ENCODE results near the gene ANKRD40.
"Not testable (repeated sequence)": the region's sequence is repeated elsewhere in the genome, so short reads cannot be mapped to it uniquely, and the experiment has no call there.

ANKRD40 gene

DNA sequence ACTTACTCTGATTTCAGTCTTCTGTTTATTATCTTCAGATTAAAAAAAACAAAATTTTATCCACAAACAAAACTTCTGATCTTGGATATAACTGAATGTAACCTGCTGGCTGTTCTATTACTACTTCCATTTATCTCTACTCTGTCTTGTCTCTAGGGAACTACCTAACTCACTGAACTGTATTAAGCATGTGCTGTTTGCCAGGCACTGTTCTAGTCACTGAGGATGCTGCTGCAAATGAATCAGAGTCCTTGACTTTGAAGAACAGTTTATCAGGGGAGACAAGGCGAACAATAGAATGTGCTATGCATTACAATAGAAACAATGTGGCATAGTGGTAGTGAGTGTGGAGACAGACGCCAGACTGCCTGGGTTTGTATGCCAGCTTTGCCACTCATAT, 2.3 kb upstream of the ANKRD40 start:
- DNase-seq, result no peak

DNA sequence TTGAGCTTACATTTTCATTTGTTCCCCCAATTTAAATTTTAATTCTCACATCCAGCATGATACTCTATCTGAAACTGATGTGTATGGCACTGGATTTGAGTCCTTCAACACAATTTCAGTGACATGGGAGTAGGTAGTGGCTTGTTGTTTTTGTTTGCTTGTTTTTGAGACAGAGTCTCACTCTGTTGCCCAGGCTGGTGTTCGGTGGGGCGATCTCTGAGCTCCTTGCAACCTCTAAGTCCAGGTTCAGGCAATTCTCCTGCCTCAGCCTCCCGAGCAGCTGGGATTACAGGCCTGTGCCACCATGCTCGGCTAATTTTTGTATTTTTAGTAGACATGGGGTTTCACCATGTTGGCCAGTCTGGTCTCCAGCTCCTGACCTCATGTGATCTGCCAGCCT, 1.3 kb upstream of the ANKRD40 start:
- not testable (repeated sequence) for DNase-seq

DNA sequence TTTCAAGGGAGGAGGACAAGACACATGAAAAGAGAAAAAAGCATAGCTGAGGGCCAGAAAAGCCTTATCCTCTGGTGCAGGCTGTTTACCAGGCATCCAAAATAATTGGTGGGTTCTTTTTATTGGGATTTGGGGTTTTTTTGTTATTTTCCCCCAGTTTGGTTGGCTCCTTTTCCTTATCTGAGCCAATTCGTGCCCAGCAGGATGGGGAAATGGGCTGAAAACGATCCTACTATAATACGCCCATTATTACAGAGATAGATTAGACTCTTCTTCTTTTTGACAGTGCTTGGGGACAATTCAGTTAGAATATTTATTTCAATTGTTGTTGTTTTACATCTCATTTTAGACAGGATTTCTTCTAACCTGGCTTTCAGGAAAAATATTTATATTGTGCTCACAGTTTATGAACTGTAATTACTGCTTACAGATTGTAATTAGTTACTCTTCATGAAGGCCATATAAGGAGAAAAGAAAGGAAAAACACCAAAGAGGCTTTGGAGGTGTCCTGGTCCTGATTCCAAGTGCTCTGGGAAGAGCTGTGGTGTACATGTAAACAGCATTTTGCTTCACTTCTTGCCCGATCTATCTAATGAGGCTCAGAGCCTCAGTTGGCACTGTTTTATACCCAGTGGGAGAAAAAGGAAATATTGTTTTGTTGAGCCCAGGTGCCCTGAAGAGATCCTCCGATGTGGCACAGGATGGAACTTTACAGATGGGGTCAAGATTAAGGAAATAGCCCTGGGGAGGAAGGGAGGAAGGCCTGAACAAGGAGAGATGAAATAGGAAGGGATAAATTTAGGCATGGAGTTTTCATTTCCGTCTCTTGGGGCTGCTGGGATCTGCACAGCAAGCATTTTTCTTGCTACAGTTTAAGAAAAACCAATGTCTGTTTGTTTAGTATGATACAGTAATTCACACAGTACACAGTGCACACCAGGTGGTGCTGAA, 611 bp upstream of the ANKRD40 start:
- DNase-seq, result no peak

DNA sequence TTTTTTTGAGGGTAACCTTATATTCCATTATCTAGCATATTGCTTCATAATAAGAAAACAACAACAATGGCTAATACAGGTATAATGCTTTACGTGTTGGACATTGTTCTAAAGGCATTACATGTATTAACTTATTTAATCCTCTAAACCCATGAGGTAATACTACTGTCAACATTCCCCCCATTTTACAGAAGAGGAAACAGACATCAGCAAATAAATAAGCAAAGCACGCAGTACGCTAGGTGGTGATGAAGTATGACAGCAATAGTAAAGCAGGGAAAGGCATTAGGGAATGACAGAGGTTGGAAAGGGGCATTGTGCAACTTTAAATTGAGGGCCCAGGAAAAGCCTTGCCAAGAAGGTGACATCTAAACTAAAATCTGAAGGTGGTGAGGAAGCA, 4.6 kb downstream of the ANKRD40 start:
- DNase-seq, result no peak

DNA sequence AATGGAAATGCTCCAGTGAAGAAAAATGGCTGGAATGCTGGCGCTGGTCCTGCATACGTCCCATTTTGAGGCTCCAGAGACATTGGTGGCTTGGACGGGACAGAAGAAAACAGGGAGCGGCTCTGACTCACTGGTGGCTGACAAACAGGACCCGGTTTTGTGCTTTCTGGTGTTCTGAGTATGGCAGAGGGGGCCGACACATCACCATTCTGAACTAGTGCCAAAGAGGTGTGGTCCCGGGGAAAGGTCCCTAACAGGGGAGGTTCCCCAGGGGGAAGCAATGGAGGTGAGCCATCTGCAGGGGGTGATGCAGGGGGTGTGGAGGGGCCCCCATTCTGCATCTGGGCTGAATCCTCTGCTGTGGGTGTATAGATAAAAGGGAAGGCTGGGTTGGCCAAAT, 8.3 kb downstream of the ANKRD40 start:
- no peak for DNase-seq

DNA sequence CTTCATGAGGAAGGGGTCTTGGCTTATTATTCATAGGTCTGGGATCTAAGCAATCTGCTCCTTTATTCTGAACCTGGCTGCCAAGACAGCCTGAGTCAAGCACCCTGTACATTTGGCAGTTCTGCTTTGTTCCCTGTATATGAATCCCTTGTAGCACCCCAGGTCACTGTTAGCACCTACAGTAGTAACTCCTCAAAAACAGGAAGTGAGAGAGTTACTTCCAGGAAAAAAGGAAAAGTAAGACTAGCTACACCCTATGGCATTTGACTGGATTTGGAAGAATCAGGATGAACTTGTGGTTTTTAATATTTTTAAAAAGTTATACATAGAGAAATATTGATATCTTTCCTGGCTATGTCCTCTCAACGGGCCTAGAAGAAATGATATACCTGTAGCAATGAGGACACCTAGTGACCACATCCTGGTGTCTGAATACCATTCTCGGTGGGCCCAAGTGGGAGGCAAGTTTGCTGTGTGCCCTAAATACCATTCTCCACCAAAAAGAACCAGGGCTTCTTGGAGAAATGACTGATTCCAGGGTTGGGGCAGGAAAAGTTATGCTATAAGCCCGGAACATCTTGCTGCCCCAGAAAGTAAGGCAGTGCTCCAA, 9.9 kb downstream of the ANKRD40 start:
- no peak for DNase-seq

DNA sequence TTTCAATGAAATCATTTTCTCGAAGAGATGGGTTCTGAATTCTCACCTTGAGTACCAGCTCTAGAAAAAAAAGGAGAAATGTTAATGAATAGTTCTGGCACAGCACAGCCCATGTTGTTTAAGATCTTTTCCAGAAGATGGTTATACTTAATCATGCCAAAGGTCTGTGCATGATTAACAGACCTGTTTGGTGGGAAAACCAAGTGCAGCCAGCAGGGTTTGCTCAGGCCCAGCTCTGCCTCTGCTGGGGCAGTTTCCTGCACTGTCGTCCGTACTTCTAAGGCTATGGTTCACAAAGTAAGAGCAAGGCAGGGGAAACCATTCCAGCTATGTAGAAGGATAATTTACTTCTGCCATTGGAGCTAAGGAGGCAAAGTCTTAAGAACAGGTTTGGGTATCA, 10.7 kb downstream of the ANKRD40 start:
- no peak for DNase-seq

DNA sequence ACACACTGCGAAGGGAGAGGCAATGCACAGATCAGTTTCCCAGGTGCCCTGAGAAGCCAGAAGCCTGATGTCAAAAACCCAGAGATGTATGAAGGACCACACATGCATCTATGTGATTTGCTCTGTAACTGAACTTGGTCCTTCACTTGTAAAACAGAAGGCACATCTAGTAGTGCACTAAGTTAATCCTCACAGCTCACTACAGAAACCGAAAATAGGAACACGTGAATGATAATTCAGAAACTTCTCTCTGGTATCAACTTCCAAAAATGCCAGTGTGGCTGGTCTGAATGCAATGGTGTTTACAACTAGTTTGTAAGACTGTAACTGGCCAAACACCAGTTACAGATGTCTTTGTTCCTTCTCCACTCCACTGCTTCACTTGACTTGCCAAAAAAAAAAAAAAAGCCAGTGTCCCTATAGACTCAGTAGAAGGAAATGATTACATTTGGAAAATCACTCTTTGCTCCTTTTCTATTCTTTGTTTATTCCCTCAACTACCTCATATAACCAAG, 11.3 kb downstream of the ANKRD40 start:
- no peak for DNase-seq

DNA sequence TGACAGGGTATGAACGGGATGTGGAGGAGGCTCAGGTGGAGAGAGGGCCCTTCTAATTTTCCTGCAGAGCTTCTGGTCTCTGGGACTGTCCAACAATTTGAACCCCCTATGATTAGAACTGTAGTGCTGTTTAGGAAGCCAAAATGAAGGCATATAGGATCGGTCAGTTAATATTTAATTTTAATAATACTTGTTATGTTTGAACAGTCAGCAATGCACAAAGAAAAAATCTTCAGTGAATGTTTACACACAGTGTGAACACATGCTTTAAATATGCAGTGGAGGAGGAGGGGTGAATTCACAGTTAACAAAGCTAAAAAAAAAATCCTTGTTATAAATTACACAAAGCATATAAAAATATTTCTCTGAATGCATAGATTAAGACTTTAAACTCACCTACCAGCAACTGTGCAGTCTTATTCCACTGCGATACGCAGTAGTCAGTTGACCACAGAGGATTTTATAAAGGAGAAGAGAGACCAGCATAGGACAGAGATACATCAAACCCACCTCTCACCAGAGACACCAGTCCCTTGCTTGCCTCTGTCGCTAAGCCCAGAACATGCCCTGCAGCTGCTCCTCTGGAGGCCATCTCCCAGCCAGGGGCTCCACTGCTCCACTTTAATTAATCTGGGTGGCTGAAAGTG, 14.6 kb downstream of the ANKRD40 start:
- no peak for DNase-seq

DNA sequence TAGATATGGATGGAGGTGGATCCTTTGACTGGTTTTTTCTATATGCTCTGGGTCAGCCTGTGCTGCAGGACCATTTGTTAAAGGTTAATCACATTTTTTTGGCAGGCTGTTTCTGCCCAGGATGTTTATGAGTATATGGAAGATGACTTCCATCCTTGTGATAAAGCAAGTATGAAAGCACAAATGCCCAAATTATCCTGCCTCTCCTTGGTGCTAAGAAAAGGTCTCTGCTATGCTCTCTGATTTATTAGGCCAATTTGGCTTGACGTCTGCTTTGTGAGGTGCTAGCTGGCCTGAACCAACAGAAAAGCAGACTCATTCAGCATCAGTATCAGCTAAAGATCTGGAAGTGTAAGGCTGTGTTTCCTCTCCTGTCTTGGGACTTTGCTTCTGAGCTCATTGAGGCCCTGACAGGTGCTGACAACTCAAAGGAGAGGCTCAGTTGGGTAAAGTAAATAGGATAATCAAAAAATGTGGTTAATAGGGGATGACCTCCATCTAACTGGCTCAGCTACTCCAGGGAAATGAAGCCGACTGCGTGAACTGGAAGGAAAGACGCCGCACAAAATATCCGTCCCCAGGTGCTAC, 15.2 kb downstream of the ANKRD40 start:
- DNase-seq, result no peak

DNA sequence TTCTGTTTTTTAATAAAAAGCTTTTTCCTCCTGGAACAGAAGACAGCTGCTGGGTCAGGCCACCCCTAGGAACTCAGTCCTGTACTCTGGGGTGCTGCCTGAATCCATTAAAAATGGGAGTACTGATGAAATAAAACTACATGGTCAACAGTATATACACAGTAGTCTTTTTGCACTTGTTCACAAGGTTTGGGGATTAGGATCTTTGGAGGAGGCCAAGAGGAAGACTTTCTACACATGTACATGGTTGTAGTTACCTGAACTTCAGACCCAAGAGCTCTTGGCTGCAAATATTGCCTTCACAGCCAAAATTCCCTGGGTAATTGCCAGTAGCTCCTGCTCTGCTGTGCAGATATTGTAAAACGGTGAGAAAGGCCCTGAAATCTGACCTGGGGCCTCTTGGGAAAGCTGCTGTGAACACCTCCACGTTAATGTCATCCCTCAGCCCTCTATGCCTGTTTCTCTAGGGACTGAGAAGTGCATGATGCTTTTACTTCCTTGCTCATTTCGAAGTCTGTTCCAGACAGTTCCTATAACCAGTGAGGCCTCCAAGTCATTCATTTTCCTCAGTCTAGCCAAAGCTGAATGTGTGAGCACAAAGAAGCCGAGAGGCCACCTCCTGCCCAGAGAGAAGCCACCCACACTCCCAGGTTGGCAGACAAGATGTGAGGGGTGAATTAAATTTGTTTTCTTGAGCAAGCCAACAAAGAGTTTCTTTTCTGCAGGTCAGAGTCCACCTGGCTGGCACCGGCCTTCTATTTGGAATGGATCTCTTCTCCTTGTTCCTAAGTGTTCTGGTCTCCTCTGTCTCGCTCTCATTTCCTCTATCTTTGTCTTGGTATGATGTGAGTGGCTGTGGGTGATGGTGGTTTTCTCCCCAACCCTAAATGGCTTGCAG, 15.9 kb downstream of the ANKRD40 start:
- no peak for DNase-seq

DNA sequence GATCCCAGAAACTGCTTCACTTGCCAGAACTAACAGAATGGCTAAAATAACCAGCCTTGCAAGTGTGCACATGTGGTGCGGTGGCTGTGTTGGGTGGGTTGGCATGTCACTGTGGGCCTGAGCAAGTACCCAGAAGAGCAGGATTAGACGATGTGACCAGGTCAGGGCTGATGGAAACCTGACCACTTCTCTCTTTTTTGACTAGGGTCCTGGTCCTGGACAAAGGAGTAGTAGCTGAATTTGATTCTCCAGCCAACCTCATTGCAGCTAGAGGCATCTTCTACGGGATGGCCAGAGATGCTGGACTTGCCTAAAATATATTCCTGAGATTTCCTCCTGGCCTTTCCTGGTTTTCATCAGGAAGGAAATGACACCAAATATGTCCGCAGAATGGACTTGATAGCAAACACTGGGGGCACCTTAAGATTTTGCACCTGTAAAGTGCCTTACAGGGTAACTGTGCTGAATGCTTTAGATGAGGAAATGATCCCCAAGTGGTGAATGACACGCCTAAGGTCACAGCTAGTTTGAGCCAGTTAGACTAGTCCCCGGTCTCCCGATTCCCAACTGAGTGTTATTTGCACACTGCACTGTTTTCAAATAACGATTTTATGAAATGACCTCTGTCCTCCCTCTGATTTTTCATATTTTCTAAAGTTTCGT, 16.7 kb downstream of the ANKRD40 start:
- DNase-seq, result no peak

DNA sequence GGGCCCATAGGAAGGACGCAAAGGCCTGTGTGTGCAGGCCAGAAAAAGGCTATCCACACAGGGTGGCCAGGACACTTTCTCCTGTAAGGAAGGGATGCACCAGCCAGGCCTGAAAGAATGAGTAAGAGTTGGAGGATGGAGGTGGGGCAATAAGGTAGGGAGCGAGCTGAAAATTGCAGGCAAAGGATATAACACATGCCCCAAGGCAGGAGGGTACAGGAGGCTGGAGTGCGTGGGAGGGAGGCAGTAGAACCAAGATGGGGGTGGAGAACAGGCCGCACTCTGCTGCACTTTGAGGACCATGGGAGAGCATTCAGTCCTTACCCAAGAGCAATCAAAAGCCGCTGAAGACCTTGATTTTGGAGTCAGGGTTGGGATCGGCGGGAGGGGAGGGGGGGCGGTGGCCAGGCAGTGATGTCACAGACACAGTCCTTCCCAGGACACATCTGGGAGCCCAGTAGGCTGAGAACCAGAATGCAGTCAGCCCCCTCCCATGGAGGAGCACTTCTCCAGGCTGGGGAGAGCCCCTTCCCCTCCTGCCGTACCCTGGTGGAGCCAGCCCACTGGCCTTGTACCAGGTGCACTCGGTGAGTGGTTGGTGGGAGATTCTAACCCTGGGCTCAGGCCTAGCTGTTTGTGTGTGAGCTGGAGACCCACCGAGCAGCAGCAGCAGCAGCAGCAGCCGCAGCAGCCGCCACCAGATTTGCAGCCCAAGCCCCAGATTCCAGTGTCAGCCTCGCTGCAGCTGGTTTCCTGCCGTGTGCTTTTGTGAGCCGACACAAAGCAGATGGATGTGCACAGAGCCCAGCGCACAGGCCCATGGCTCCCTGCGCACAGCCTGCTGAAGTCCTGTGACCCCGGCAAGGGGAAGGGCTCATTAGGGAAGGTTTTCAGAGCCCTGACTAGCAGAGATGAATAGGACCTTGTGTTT, 17.5 kb downstream of the ANKRD40 start:
- no peak for DNase-seq

DNA sequence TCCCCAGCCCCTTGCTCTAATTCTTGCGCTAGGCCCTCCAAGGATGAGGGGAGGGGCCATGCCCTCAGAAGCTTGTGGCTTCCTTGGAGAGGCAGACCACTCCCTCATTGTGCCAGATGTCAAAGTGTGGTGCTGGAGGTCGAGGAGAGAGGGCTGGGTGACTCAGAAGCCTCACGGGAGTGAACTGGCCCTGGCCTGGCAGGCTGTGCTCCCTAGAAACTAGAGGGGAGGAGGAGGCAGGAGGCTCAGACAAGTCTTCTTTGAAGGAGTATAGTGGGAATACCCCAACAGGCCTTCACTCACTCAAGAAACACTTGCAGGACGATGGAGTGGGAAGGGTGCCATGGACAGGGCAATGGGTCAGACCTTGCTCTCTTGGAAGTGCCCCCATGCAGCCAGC, 18.5 kb downstream of the ANKRD40 start:
- no peak for DNase-seq

DNA sequence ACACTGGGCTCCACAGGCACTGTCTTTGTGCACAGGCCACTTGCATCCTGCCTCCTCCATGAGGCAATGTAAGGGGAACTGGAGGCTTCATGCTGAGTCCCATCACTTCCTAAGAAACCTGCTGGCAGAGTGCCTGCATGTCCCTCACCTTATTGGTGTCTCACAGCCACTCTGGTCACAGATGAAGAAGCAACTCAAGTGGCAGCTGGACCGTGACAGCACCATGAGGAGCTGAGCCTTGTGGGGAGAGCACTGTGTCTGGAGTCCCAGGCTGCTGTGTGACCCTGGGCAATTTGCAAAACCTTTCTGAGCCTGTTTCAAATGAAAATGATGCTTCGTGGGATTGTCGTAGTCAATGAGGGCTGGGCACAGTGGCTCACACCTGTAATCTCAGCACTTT, 19.5 kb downstream of the ANKRD40 start:
- no peak for DNase-seq

DNA sequence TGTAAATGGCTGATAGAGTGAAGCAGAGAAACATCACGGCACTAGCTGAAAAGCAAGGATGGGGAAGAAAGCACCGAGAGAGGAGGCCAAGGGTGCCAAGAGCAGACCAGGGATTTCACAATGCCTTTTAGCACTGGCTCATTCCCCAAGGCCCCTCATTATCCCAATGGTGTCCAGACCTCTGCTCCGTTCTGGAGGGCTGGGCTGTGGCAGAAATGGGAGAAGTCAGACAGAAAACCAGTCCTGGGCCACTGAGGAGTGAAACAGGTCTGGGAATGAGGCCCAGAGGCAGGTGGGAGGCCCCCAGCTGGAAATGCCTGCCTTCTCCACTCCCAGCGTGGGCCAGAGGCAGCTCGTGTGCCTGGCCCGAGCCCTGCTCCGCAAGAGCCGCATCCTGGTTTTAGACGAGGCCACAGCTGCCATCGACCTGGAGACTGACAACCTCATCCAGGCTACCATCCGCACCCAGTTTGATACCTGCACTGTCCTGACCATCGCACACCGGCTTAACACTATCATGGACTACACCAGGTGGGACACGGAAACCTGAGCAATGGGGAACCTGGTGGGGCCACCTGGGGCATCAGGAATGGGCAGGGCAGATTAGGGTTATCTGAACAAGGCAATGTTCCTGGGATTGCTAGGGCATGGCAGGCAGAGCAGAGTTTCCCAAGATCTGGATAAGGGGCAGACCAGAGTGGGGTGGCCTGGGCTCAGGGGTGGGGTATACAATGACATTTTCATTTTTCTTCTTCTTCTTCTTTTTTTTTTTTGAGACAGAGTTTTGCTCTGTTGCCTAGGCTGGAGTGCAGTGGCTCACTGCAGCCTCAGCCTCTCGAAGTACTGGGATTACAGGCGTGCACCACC, 20.3 kb downstream of the ANKRD40 start:
- DNase-seq, result no peak

DNA sequence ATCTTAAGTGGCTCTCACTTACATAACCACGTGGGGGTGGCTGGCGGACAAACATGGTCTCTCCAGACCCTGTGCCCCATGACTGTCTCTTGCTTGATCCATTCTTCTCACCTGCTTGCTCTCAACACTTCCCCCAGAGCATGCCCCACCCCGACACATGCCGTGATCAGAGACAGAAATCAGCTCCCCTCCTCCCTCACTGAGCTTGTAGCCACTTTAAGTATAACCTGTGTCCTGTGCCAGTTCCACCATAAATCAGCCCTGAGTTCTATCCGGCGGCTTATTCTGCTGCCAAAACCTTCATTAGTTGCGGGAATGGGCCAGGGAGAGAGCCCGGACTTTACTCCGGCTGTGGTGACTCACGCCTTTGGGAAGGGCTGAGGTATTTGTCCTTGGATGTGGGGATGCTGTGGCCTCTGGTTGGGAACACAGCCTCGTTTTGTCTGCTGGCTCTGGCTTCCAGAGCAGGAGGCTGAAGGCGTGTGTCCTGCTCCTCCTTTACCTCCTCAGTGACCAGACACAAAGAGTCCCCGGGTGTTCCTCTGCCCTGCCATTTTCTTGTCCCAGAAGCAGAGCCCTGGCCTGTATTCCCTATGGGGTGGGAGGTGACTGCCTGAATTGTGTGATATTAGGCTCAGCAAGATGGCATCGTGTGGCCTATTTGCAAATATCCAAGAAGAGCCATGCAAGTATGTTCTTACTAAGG, 21.1 kb downstream of the ANKRD40 start:
- no peak for DNase-seq

DNA sequence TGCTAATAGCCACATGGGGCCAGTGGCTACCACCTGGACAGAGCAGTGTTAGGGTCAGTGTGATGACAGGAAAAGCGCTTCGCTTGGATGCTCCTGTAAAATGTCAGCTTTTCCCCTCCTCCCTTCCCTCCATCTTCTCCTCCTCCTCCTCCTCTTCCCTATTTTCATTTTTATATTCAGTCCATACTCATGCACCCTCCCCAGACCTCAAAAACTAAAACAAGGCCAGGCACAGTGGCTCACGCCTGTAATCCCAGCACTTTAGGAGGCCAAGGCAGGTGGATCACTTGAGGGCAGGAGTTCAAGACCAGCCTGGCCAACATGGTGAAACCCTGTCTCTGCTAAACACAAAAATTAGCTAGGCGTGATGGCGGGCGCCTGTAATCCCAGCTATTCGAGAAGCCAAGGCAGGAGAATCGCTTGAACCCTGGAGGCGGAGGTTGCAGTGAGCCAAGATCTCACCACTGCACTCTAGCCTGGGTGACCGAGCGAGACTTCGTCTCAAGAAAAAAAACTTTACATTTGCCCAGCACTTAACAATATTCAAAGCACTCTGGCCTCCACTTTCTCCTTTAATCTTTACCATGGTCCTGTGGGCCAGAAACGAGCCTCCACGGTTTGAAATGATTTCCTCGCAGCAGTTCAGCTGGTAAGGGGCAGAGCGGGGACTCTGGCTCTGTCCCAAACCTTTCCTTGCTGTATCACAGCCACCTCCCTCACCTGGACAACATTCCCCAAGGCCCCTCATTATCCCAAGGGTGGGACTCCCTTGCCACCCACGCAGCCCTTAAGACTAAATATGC, 21.8 kb downstream of the ANKRD40 start:
- no peak for DNase-seq
